ENCODE measurements around the gene TMEM79. TPM values are rescaled to one million over a fixed set of nuclear protein-coding genes. Genes with fewer than 3 reads are reported as not detected.
A peak's percentile ranks its signal among the peaks of the same experiment; 100 is the strongest.

The TMEM79 gene
- total RNA-seq, 1 donor from 2014 or later: 0.79 TPM

DNA sequence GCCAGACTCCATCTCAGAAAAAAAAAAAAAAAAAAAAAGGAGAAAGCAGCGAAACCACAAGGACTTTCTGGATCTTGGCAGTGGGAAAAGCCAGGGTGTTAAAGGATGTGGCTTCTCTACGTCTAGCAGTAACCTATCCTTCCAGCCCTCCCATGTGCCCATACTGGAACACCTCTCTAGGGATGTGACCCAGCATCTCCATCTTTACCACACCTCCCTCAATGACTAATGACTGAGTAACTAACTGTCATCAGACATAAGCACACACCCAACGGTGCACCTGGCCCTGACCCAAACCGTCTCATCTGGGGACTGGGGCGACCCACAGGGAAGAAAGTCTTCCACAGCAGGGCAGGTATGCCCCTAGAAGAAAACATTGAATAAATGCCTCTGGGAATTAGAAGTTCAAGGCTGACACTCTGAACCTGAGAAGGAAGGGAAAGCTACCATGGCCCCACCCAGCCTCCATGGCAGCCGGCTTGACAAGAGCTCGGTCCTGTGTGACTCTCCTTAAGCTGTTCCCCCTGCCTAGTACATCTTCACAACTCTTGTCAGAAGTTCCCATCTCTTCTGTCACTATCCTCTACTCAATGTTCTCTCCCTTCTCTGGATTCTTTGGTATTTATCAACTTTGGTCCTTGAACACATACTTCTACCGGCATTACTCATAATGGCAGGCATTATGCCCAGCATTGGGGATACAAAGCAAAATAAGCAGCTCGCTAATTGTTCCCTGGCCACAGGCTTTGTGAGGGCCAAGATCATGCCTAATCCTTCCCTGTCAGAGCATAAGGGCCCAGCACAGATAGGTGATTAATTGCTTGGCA, 21.5 kb upstream of the TMEM79 start:
- DNase-seq (ENCODE audit: low read depth in 2 of 2): peak in 1 of 2 donors; percentile 39

DNA sequence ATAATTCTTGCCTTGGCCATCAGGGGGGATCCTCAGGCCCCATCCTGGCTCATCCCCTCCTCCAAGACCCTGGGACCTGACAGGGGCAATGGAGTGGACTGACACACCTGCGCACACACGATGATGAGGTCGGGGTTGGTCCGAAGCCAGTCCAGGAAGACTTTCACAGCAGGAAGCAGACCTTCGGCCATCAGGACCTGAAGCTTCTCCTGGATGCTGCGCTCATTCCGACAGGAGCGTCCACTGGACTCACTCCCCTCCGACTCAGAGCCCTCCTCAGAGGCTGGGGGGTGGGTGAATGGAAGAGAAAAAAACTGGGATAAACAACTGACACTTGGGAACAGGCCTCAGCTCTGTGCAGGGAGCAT, 20.9 kb upstream of the TMEM79 start:
- DNase-seq (ENCODE audit: low read depth in 2 of 2): no peak

DNA sequence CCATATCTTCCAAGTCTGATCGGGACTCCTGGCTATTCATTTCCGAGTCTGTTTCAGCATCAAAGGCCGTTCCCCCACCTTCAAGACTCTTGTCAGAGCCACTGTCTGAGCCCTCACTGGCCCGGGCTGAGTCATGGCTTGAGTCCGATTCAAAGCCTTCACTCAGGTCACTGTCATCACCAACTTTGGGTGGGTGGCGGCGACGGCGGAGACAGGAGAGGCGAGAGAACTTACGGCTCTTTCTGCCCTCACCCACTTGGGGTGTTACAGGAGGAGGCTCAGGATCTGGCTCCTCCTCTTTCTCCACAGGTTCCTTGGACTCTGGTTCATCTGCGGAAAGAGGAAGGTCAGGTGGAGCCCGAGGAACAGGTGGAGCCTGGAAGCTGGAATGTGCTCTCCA, 18.1 kb upstream of the TMEM79 start:
- no peak for DNase-seq (ENCODE audit: low read depth in 2 of 2)

DNA sequence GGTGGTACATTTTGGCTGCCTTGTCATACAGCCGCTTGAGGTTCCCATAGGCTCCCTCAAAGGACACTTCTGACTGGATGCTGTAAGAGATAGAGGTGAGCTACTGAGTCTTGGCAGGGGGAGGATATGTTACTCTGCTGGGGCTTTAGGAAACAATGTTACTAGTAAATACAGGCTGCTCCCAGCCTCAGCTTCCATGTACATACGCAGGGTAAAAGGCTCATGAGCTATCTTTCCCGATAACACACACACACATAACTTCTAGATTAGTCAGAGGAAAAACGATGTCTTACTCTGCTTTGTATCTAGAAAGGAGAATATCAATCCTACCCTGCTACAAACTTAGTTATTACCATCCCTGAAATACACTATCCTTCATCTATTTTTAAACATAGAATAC, 15.8 kb upstream of the TMEM79 start:
- DNase-seq (ENCODE audit: low read depth in 2 of 2): peak in 1 of 2 donors; percentile 42

DNA sequence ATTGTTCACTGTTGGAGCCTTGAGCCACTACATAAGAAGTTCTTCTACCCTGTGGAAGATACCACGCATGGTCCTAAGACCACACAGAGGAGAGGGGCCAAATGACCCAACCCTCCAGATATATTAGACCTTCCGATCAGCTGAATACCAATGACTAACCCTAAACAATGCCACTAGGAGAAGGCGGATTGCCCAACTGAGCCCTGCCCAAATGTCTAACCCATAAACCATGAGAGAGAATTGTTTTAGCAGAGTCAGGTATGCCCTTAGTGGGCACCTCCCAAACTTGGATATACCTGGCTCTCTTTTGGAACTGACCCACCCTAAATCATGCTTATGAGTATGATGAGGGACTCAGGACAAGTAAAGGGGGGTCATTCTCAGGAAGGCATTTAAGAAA, 13.8 kb upstream of the TMEM79 start:
- DNase-seq (ENCODE audit: low read depth in 2 of 2): no peak

DNA sequence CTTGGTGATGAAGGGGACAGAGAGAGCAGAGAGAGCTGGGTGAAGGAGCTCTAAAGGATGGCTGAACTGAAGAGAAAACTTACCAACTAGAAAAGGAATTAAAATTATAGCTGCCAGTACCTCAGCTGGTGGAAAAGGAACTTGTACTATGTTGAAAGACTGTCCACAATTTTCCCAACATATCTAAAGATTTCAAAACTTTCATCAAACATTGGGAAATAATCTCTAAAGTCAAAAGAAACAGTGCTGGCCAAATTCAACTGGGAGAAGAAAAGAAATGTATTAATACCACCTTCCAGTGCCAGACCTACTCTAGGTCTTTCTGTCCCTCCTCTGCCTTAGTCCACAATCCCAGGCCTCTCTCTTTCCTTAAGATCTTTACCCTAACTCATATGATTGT, 7.6 kb upstream of the TMEM79 start:
- no peak for DNase-seq (ENCODE audit: low read depth in 2 of 2)

- DNase-seq (ENCODE audit: low read depth in 2 of 2): no peak
Measured at GRCh38 chr1:156276966-156277381, 7.2 kb upstream of the TMEM79 start.

GRCh38 chr1:156279837-156280236, 4.3 kb upstream of the TMEM79 start:
- no peak for DNase-seq (ENCODE audit: low read depth in 2 of 2)

DNA sequence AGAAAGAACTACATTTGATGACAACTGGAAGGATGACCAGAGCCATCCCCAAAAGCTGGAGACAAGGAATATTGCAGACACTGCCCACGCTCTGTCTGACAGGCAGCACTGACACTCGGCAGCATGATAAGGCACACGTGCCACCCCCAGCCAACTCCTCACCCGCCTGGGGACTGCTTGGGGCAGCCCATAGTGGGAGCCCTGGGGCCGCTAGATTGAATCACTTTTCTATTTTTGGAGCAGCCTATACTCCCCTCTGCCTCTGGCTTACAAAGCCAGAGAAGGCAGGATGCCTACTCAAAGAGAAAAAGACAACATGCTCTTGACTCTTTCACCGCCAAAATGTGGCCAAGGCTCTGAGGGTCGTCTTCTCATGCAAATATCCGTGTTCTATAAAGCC, 2.8 kb upstream of the TMEM79 start:
- peak; percentile 33 to 36 for DNase-seq (ENCODE audit: low read depth in 2 of 2)

DNA sequence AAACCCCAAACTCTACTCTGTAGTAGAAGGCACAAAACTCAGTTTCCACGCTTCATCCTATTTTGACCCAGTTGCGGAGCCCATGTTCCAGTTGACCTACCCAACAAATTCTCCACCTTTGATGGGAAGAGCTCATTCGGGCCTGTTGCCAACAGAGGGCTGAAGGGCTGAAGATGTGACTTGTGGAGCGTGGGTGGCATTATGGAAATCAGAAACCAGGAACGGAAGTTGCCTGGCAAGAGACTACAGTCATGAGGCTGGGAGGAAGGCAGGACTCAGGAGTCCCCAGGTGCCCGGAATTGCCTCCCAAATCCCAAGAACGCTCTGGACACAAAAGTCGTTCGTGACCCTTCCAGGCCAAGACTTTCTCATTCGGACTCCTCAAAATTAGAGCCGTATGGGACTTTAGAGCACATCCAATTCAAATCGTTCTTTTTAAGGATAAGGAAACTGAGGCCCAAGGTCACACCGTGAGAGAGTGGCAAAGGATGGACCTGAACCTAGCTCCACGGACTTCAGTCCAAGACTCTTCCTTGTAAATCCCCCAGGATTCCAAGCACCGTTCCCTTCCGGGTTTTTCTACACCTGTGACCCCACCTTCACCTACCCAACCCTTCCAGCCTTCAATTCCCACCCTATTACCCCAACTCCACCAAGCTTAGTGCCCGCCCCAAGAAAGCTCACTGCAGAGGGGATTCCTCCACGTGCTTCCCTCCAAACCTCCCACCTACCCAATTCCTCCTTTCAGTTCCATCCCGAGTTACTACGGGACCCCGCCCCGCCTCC, 2.2 kb upstream of the TMEM79 start:
- DNase-seq (ENCODE audit: low read depth in 2 of 2): peak; percentile 29 to 49

DNA sequence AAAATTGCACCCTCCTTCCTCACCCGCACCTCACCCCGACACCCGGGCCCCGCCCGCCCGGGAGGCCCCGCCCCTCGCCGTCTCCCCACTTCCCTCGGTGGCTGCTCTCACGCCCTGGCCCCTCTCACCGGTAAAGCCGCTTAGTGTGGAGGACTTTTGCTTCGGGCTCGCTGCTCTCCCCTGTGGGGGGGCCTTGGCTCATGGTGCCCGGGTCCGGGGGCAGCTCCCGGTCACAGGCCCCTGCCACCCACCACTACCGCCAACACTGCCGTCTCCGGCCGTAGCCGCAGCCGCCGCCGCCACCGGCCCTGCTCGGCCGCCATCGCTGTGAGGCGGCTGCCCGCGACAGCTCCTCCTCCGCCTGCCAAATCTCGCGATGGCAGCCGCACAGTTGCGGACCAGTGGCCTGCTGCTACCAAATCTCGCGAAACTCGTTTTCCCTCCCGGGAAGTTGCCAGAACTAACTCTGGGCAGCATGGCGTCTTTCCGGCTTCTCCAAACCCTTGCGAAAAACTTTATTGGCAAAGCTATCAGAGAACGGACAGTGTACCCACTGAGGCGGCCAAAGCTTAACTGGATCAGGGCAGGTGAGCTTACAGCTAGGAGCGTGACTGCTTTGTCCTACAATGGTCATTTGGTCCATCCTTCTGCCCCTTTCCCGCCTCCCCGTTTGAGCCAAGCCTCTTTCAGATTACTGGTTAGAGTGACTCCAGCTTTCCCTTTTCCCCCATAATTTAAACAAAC, 1.5 kb upstream of the TMEM79 start, which contains the start of gene SMG5:
Gene SMG5 (minus strand): TSS at position 347 of the 744 bp plus-strand sequence. CDS start 145 bp downstream, at position 202.
- DNase-seq (ENCODE audit: low read depth in 2 of 2): peak; percentile 99

- DNase-seq (ENCODE audit: low read depth in 2 of 2): no peak
Measured at GRCh38 chr1:156283521-156283920, 604 bp upstream of the TMEM79 start.

DNA sequence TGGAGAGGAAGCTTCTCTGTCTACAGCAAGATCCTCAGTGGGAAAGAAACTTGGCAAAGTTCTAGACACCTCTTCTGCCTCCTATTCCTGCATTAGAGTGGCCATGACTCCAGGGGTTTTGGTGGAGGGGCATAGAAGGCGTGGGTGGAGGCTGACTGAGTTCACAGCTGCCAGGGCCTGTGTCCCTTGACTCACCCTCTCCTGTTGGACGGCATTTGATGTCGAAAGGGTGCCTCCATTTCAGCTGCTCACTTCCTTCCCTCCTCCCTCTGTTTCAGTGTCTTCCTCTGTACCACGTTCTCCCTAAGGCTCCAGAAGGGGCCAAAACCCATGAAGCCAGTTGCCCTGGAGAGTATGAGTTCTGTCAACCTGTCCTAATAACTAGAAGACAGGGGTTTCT, 632 bp downstream of the TMEM79 start:
- DNase-seq (ENCODE audit: low read depth in 2 of 2): no peak

DNA sequence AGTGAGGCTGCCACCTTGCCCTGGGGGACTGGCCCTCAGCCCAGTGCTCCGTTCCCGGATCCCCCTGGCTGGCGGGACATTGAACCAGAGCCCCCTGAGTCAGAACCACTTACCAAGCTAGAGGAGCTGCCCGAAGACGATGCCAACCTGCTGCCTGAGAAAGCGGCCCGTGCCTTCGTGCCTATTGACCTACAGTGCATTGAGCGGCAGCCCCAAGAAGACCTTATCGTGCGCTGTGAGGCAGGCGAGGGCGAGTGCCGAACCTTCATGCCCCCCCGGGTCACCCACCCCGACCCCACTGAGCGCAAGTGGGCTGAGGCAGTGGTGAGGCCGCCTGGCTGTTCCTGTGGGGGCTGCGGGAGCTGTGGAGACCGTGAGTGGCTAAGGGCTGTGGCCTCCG, 1.3 kb downstream of the TMEM79 start:
- DNase-seq (ENCODE audit: low read depth in 2 of 2): no peak

DNA sequence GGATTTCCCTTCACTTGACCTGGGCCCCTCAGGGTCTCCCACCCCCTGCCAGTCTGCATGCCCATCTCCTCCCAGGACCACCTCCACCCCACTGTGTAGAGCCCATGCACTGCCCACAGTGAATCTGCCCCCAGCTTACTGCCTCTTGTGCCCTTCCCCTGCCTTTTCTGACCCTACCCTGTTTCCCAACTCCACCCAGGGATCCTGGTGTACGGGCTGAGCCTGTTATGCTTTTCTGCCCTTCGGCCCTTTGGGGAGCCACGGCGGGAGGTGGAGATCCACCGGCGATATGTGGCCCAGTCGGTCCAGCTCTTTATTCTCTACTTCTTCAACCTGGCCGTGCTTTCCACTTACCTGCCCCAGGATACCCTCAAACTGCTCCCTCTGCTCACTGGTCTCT, 1.9 kb downstream of the TMEM79 start:
- DNase-seq (ENCODE audit: low read depth in 2 of 2): no peak

- no peak for DNase-seq (ENCODE audit: low read depth in 2 of 2)
Measured at GRCh38 chr1:156289857-156290256, 5.7 kb downstream of the TMEM79 start.

- peak; percentile 80 to 81 for DNase-seq (ENCODE audit: low read depth in 2 of 2)
Measured at GRCh38 chr1:156291226-156292061, 7.3 kb downstream of the TMEM79 start.

DNA sequence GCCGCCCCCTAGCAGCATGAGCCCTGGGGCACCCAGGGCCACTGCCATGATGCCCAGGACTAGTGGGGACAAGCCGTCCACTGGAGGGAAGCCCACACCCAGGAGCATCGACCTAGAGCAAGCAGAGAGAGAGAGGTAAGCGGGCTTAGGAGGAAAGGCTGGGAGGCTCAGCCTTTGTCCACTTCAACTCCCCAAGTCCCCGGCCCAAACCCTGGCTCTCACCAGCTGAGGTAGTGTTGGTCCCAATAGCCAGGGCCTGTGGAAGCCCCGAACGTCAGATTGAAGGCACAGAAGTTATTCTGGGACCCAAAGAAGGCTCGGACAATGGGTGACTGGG, 8.9 kb downstream of the TMEM79 start:
- DNase-seq (ENCODE audit: low read depth in 2 of 2): no peak

- no peak for DNase-seq (ENCODE audit: low read depth in 2 of 2)
Measured at GRCh38 chr1:156293895-156294294, 9.8 kb downstream of the TMEM79 start.

DNA sequence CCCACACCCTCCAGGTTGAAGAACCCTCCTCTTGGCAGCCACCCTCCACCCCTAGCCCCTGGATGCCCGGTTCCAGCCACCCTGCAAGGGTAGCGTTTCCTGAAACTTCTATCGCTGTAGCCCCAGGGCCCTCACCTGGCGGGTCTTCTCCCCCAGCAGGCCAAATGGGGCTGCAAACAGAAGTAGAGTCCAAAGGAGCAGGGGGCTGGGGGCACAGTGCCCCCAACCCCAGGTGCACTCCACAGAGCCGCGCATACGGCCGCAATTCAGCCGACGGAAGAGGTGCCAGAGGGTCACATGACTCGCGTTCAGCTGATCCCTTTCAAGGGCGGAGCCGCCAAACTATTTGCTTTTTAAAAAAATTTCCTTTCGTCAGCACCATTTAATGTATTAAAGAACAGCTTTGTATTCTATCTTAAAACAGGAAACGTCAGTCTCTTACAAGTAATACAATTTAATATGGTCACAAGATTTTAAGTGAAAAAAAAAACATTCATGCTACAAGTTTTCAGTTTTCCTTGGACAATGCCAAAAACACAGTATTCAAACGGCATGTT, 11.3 kb downstream of the TMEM79 start, which contains the start of gene GLMP:
Gene GLMP (minus strand): TSS at position 289 of the 557 bp plus-strand sequence. CDS start 34 bp downstream, at position 255.
- DNase-seq (ENCODE audit: low read depth in 2 of 2): peak; percentile 77 to 82

GRCh38 chr1:156298852-156299357, 14.8 kb downstream of the TMEM79 start, which contains the start of gene VHLL:
Gene VHLL, minus strand, starts transcription at chr1:156299307. Its CDS starts 118 bp downstream, at chr1:156299189.
- DNase-seq (ENCODE audit: low read depth in 2 of 2): no peak

All from lung microvascular endothelial cell (primary cell).